GM21367 (cell line): ENCODE results near the gene TBC1D5.
"Not testable (repeated sequence)": the region's sequence is repeated elsewhere in the genome, so short reads cannot be mapped to it uniquely, and the experiment has no call there.

Experiments
- ATAC-seq: cut with Tn5 transposase; IDR thresholded peaks from one replicate; pipeline ENCODE4 v1.9.1; 2021; ENCODE audit not compliant: unreplicated experiment

Gene TBC1D5

GRCh38 chr3:17423786-17424536, 318.5 kb downstream of the TBC1D5 start:
- ATAC-seq: no peak

- no peak for ATAC-seq
These were observed 319.8 kb downstream of the TBC1D5 start for GRCh38 chr3:17422636-17423035.

DNA sequence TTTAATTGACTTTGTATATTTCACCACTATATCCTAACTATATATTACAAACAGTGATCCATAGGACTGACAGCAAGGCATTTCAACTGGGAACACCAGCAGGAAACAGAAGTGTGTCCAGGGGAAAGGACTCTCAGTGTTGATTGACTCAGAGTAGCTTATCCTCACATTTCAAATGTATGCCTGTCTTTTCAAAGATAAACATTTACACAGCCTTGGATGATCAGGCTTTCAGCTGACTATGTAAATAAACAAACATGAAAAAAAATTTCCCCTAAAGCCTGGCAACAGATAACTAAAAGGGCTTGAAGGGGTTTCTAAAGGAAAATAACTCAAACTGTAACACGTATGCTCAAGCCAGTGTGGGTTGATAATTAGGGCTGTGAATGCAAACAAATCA, 321.8 kb downstream of the TBC1D5 start:
- ATAC-seq: no peak

DNA sequence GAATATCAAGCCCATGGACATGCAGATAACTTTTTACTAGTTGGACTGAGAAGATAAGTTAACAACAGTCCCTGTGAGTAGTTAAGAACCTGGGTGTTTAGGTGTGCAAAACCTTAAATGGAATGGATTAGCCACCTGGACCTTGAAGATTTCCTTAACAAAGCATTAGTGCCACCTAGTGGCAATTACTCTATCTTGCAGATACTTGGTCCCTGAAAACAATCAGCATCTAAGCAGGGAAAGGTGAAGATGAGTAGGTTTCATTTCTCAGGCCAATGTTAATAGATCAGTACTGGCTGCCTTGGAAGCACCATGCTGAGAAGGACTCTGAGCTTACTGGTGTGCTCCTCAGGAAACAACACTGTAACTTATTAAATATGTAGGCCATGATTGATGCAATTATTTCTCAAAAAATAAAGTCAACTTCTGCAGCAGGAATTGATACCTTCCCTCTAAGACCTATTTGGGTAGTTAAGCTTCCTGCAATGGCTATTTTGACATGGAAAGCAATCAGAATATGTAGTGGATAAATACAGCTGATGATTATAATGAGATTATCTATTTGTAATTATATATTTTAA, 329.4 kb downstream of the TBC1D5 start:
- peak; percentile 81 for ATAC-seq

DNA sequence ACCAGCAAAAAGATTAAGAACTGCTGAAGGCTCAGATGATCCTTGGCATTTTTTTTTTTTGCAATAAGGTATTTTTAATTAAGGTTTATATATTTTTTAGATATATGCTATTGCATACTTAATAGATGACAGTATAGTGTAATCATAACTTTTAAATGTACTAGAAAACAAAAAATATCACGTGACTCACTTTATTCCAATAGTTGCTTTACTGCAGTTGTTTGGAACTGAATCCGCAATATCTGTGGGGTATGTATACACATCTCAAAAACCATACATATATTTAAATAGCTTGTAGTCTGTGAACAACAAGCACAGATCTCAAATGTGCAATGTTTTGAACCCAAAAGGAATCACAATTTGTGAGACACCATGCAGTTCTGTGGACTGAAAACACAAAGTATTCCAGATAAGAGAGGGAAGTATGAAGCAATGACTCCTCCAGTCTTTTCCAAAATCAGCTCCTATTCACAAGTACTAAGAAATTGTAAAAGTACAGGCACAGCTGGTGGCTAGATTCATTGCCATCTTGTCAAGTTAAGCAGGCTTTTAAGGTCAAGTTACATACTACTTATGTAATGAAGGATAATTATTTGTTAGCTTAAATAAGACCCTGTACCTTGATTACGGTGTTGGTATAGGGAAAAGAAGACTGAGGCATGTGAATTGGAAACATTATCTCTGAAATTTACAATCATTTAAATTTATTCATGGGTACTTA, 331.1 kb downstream of the TBC1D5 start:
- no peak for ATAC-seq

DNA sequence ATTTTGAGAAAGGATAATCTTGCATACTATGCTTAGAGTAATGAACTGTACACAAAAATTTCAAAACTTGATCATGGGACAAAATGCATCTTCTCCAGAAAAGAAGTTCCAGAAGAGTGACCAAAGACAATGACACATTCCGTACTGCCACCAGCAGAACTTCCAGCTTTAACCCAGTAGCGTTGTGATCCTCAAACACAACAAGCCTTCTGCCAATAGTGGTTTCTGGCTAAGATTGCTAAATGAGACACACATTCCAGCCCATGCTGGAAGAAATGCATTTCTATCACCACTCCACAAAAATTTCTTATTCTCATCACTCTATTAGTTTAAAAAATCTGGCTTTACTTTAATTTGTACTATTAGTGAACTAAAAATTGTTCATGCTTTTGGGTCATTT, 334.9 kb downstream of the TBC1D5 start:
- ATAC-seq: no peak

GRCh38 chr3:17404548-17404947, 337.9 kb downstream of the TBC1D5 start:
- no peak for ATAC-seq

DNA sequence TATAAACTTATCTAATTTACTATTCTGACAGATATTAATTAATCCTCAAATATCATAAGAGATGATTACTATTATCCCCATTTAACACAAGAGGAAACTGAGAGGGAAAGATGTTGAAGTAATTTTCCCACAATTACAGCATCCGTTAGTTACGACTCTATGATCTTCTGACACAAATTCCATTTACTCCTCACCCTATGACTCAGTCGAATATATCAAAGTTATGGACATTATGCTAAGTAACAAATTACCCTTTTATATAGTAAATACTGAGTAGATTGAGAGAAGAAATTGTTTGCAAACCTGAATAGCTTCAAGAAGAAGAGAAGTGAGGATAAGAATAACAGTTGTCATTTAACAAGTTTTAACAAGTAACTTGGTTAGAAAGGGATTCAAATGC, 340.0 kb downstream of the TBC1D5 start:
- ATAC-seq: no peak

- no peak for ATAC-seq
These were observed 340.5 kb downstream of the TBC1D5 start for GRCh38 chr3:17401912-17402311.

DNA sequence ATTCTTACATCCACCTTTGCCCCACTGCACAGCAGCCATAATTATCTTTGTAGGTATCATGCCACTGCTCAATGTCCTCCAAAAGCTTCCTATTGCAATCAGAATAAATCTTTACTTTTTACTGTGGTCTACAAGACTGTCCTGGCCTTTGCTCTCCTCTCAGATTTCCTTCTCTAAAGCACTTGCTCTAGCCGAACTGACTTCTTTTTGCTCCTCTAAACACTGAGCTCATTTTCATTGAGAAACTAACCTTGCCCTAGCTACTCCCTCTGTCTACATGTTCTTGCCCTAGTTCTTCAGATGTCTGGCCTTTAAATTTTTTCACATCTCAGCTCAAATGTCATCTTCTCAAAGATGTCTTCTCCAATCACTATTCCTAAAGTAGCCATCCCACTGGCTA, 342.8 kb downstream of the TBC1D5 start:
- ATAC-seq: peak; percentile 32

GRCh38 chr3:17398959-17399551, 343.4 kb downstream of the TBC1D5 start:
- peak; percentile 91 for ATAC-seq

DNA sequence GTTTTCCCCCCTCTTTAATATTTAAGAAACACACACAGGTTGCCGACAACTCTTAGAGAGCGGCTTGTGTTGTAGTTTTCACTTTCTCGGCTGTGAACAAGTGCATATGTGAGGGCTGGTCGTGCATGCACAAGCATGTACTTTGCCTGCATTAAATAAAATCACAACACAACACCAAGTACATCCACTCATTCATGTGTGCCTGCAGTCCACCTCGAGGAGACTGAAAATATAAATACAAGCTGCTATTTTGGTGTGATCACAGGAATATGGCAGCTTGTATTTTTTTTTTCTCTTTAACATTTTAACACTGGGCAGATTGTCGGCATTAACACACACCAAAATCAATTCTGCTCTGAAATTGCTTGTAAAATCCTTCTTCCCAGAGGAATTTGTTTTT, 346.4 kb downstream of the TBC1D5 start:
- no peak for ATAC-seq

DNA sequence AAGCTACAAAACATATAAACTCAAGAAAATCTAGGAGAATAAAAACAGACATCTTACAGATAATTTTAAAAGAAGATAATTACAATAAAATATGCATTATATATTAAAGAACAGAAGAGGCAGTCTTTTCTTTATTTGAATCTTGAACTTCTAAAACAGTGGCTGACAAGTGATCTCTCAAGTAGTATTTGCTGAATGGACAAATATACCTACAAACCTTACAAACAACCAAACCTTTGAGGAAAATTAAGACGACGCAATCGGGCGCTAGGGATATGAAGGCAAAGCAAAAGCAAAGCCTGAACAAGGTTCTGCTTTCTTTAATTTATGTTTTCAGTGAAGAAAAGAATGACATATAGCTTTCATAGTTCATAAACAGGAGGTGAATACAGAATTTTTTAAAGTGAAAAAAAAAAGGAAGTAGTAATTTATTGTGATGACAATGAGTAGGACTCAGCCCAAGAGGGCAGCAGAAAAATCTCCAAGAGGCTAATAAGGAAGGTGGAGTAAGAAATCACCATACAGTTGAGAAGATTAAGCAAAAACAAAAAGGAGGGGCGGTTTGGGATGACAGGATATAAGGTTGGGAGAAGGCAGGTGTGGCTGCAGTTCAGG, 347.8 kb downstream of the TBC1D5 start:
- no peak for ATAC-seq

- not testable (repeated sequence) for ATAC-seq
These were observed 349.9 kb downstream of the TBC1D5 start for GRCh38 chr3:17392516-17392915.

GRCh38 chr3:17390785-17391184, 351.6 kb downstream of the TBC1D5 start:
- ATAC-seq: no peak

DNA sequence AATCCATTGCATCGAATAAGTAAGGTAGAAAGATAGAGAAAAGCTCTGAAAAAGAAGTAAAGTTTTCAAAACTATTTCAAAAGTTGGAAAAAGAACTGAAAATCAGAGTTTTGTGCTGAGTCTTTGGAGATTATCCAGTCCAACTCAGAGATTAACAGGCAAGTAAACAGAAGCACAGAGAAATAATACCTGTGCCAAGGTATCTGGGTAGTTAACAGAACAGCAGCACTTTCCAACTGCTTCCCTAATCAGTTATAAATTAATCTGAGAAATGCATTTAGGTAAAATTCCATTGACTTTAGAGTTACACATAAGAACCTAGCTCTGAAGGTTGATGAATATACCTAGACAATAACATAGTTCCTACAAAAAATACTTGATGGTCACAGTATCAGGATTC, 355.3 kb downstream of the TBC1D5 start:
- ATAC-seq: no peak

GRCh38 chr3:17386432-17386831, 356.0 kb downstream of the TBC1D5 start:
- ATAC-seq: no peak

DNA sequence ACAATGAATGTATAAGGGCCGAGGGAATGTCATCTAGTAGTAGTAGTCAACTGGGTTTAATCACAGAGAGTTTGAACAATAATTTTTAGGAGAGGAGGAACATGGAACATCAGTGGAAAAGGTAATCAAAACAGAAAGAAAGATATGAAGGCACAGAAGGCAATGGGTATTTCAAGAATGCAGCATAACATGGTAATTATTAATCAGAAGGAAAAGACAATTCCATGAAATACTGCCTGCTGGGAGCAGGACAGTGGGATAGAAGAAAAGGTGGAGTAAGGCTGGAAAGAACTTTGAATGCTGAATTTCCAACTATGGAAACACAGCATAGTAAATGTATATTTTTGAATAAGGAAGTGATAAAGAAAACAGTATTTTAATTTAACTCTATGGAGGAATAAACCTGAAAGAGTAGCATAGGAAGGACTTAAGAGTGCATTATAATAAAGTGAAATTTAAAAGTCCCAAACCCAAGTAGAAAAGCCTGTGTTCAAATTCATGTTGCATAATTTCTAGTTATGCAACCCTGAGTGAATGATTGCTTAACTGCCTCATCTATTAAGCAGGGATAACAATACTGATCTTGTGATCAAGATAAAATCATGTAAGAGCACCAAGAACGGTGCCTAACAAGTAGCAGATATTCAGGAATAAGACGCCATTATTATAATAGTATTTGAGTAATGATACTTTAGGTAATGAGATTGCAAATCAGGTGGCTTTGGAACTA, 357.7 kb downstream of the TBC1D5 start:
- ATAC-seq: no peak

DNA sequence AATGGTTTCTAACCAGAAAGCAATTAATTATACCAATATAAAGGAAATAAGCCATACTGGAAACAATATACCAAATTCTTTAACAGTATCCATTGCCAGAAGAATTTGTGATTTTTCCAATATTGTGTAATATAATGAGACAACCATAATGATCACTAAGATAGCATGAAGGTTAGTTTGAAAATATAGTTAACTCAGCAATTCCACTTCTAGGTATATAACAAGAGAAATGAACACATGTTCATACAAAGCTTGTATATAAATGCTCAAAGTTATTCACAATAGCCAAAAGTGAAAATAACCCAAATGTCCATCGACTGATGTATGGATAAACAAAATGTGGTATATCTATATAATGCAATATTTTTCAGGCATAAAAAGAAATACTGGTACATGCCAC, 369.1 kb downstream of the TBC1D5 start:
- ATAC-seq: no peak

- ATAC-seq: no peak
These were observed 369.8 kb downstream of the TBC1D5 start for GRCh38 chr3:17372362-17373210.
